Measurements from ENCODE around the gene ANO6. TPM values are rescaled to one million over a fixed set of nuclear protein-coding genes. Genes with fewer than 3 reads are reported as not detected.
"Not testable (repeated sequence)": the region's sequence is repeated elsewhere in the genome, so short reads cannot be mapped to it uniquely, and the experiment has no call there.

Gene ANO6
- total and polyA plus RNA-seq, 8 donors, result 58.0 to 79.7 (median 66.1) TPM

GRCh38 chr12:45260104-45260815, 44.4 kb downstream of the ANO6 start:
- intact Hi-C loops (cut with DNase I), result no loop called here
- peak; percentile 12 for ATAC-seq
- TF ChIP-seq CTCF (IDR thresholded peaks at IDR 0.05), result no peak

GRCh38 chr12:45260854-45261253, 45.0 kb downstream of the ANO6 start:
- no peak for ATAC-seq
- Histone ChIP-seq H3K27ac (no peak overlapping the region), H3K9me3 (no peaks in the 10 kb centered on the region), H3K4me3 (no peak overlapping the region), H3K27me3 (no peaks in the 10 kb centered on the region), H3K36me3 (no peaks in the 10 kb centered on the region), H3K4me1 (peaks cover 0 to 31% of the 10 kb centered on the region in 2 donors)
- TF ChIP-seq CTCF (IDR thresholded peaks at IDR 0.05), result no peak
- DNase-seq, result no peak
- intact Hi-C loops (cut with DNase I), result no loop called here

More at GRCh38 chr12:45260104-45260815, 44.4 kb downstream of the ANO6 start:
- no peak overlapping the region for H3K4me3 ChIP-seq
- H3K36me3 ChIP-seq, result no peaks in the 10 kb centered on the region
- peaks cover 0 to 31% of the 10 kb centered on the region in 2 donors for H3K4me1 ChIP-seq
- no peaks in the 10 kb centered on the region for H3K9me3 ChIP-seq
- no peak overlapping the region for H3K27ac ChIP-seq
- no peak for DNase-seq
- H3K27me3 ChIP-seq, result no peaks in the 10 kb centered on the region

- H3K4me1 ChIP-seq, result peaks cover 0 to 28% of the 10 kb centered on the region in 2 donors
- ATAC-seq; intact Hi-C loops (cut with DNase I): not testable (repeated sequence)
Observed at GRCh38 chr12:45262185-45262584, 46.3 kb downstream of the ANO6 start.

GRCh38 chr12:45263587-45263986, 47.7 kb downstream of the ANO6 start:
- DNase-seq, result no peak
- H3K27ac ChIP-seq, result no peak overlapping the region

More at GRCh38 chr12:45262185-45262584, 46.3 kb downstream of the ANO6 start:
- not testable (repeated sequence) for H3K27me3 ChIP-seq, H3K9me3 ChIP-seq, DNase-seq, H3K36me3 ChIP-seq, H3K4me3 ChIP-seq, H3K27ac ChIP-seq

GRCh38 chr12:45268672-45269411, 52.9 kb downstream of the ANO6 start:
- intact Hi-C loops (cut with DNase I), result no loop called here
- Histone ChIP-seq H3K4me1 (peaks cover 20 to 28% of the 10 kb centered on the region in 2 donors), H3K27ac (peak overlapping the region; percentile 42 to 53), H3K9me3 (no peaks in the 10 kb centered on the region), H3K4me3 (no peak overlapping the region), H3K27me3 (no peaks in the 10 kb centered on the region), H3K36me3 (no peaks in the 10 kb centered on the region)
- ATAC-seq (peak; percentile 68), DNase-seq (peak in 3 of 4 donors; percentile 66 to 79 (median 68))
- peak; percentile 23 to 30 for TF ChIP-seq CTCF (IDR thresholded peaks at IDR 0.05)

More at GRCh38 chr12:45263587-45263986, 47.7 kb downstream of the ANO6 start:
- no peaks in the 10 kb centered on the region for H3K9me3 ChIP-seq
- H3K4me1 ChIP-seq, result peaks cover 6 to 26% of the 10 kb centered on the region in 2 donors
- H3K4me3 ChIP-seq, result no peak overlapping the region
- intact Hi-C loops (cut with DNase I), result no loop called here
- H3K36me3 ChIP-seq, result no peaks in the 10 kb centered on the region
- no peak for ATAC-seq
- TF ChIP-seq CTCF (IDR thresholded peaks at IDR 0.05), result no peak
- no peaks in the 10 kb centered on the region for H3K27me3 ChIP-seq
